Kidney epithelial cell (primary cell): Measurements from ENCODE around the gene C1orf174. TPM values are rescaled to one million over a fixed set of nuclear protein-coding genes. Genes with fewer than 3 reads are reported as not detected.
A peak's percentile ranks its signal among the peaks of the same experiment; 100 is the strongest.

Experiments used
- DNase-seq: peaks from one replicate; pipeline ENCODE4 v3.0.0-alpha.2; 2010; ENCODE audit warnings: low read depth
- H3K27me3 ChIP-seq: 2 replicates; pipeline ENCODE4 v1.6.0; 2011; ENCODE audit warnings: low read length; ENCODE audit not compliant: control insufficient read depth, insufficient read depth
- H3K36me3 ChIP-seq: 2 replicates; pipeline ENCODE4 v1.5.1; 2011; ENCODE audit warnings: low read length; ENCODE audit not compliant: control insufficient read depth, insufficient read depth
- H3K4me3 ChIP-seq: 2 replicates; pipeline ENCODE4 v1.5.1; 2011; ENCODE audit warnings: low read depth, mild to moderate bottlenecking, control low read depth, low read length
- total RNA-seq: library from RNA; depleted of rRNA; stranded (reverse); fragments of >200 nt; gene quantifications from 2 replicates; pipeline ENCODE4 v1.2.3, GENCODE V29; 2015
- TF ChIP-seq, protein P1 (sequence below): IDR thresholded peaks from 2 replicates; pipeline ENCODE4 v1.5.1; 2011; ENCODE audit warnings: mild to moderate bottlenecking, moderate library complexity, low read length, control low read depth, inconsistent platforms; ENCODE audit not compliant: insufficient read depth, poor library complexity, severe bottlenecking

C1orf174 gene
- total RNA-seq, 1 donor from 2014 or later: 33.3 TPM

DNA sequence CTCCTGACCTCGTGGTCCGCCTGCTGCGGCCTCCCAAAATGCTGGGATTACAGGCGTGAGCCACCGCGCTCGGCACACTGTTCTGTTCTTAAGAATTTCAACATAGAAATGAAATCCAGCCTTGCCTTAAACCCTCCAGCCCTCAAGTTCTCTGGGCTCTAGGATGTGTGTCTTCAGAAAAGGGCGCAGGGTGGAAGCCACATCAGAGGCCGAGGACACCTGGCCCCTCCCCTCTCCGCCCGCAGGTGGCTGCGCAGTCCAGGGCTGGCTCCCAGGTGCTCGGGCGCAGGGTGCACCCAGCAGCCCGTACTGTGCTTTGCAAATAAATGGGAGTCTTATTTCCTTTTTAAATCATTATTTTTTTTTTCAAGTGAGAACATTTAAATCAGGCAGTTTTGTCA is 2.0 kb upstream of the C1orf174 start:
- H3K4me3 ChIP-seq: no peak overlapping the region
- H3K36me3 ChIP-seq: no peaks in the 10 kb centered on the region
- DNase-seq: no peak
- TF ChIP-seq, protein P1, sequence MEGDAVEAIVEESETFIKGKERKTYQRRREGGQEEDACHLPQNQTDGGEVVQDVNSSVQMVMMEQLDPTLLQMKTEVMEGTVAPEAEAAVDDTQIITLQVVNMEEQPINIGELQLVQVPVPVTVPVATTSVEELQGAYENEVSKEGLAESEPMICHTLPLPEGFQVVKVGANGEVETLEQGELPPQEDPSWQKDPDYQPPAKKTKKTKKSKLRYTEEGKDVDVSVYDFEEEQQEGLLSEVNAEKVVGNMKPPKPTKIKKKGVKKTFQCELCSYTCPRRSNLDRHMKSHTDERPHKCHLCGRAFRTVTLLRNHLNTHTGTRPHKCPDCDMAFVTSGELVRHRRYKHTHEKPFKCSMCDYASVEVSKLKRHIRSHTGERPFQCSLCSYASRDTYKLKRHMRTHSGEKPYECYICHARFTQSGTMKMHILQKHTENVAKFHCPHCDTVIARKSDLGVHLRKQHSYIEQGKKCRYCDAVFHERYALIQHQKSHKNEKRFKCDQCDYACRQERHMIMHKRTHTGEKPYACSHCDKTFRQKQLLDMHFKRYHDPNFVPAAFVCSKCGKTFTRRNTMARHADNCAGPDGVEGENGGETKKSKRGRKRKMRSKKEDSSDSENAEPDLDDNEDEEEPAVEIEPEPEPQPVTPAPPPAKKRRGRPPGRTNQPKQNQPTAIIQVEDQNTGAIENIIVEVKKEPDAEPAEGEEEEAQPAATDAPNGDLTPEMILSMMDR: no peak
- H3K27me3 ChIP-seq: no peaks in the 10 kb centered on the region

- DNase-seq: peak; percentile 71
- H3K36me3 ChIP-seq: no peaks in the 10 kb centered on the region
- TF ChIP-seq, protein P1: no peak
- peak overlapping the region; percentile 81 for H3K4me3 ChIP-seq
- no peaks in the 10 kb centered on the region for H3K27me3 ChIP-seq
These were observed 977 bp upstream of the C1orf174 start for GRCh38 chr1:3900969-3901529.

GRCh38 chr1:3899754-3900149 is 320 bp downstream of the C1orf174 start:
- TF ChIP-seq, protein P1: peak; percentile 40
- peak overlapping the region; percentile 81 for H3K4me3 ChIP-seq
- DNase-seq: no peak
- no peaks in the 10 kb centered on the region for H3K36me3 ChIP-seq
- H3K27me3 ChIP-seq: no peaks in the 10 kb centered on the region

GRCh38 chr1:3898994-3899753 is 898 bp downstream of the C1orf174 start:
- no peak for DNase-seq
- Histone ChIP-seq H3K27me3 (no peaks in the 10 kb centered on the region), H3K4me3 (peak overlapping the region; percentile 81), H3K36me3 (no peaks in the 10 kb centered on the region)
- TF ChIP-seq, protein P1: no peak

DNA sequence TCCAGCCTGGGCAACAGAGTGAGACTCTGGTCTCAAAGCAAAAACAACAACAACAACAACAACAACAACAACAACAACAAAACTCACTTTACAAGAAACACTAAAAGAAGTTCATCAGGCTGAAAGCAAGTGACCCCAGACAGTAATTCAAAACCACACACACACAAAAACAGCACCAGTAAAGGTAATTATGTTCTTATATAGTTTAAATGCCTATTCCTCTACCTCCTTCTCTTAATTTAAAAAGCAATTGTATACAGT is 1.7 kb downstream of the C1orf174 start:
- TF ChIP-seq, protein P1: no peak
- H3K4me3 ChIP-seq: no peak overlapping the region

More for the DNA sequence above, 1.7 kb downstream of the C1orf174 start:
- H3K27me3 ChIP-seq: no peaks in the 10 kb centered on the region
- no peaks in the 10 kb centered on the region for H3K36me3 ChIP-seq
- no peak for DNase-seq
